Cardiac fibroblast (primary cell): ENCODE results near the gene TUBB8.

Experiments used
- DNase-seq, 2 donors: peaks; one replicate each; pipeline versions ENCODE4 v3.0.0 to v3.0.0-alpha.2; 2010; ENCODE audit warnings: low read depth in 2 of 2
- H3K4me3 ChIP-seq, 2 donors: replicated peaks in 1 of 2; 1 replicate in 1 of 2; 2 replicates in 1 of 2; pipeline ENCODE4 v1.5.1; 2011; ENCODE audit warnings: low read depth in 2 of 2, low read length in 2 of 2, mild to moderate bottlenecking in 2 of 2, moderate library complexity in 1 of 2
- TF ChIP-seq, protein P1 (sequence below): IDR thresholded peaks from one replicate; pipeline ENCODE4 v1.5.1; 2011; ENCODE audit warnings: low read depth, mild to moderate bottlenecking, low read length, inconsistent platforms

The TUBB8 gene

DNA sequence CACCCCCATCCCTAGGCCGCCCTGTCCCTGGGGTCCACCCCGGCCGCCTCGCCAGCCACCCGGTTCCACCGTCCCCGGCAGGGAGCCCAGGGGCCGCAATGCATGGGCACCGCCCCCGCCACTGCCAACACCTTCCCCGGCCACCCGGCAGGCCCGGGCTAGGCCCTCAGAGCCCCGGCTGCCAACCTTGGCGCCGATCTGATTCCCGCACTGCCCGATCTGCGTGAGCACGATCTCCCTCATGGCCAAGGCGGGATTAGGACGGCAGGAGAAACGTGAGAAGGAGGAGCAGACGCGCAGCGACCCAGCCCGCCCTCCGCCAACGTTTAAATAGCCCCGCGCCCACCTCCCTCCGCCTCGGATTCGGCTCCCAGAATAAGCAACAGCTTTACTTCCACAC lies at the start of gene TUBB8:
TUBB8 (minus strand) TSS at position 301 of the 400 bp plus-strand sequence; CDS start at position 243, 58 bp downstream.
- DNase-seq, result no peak
- TF ChIP-seq, protein P1, sequence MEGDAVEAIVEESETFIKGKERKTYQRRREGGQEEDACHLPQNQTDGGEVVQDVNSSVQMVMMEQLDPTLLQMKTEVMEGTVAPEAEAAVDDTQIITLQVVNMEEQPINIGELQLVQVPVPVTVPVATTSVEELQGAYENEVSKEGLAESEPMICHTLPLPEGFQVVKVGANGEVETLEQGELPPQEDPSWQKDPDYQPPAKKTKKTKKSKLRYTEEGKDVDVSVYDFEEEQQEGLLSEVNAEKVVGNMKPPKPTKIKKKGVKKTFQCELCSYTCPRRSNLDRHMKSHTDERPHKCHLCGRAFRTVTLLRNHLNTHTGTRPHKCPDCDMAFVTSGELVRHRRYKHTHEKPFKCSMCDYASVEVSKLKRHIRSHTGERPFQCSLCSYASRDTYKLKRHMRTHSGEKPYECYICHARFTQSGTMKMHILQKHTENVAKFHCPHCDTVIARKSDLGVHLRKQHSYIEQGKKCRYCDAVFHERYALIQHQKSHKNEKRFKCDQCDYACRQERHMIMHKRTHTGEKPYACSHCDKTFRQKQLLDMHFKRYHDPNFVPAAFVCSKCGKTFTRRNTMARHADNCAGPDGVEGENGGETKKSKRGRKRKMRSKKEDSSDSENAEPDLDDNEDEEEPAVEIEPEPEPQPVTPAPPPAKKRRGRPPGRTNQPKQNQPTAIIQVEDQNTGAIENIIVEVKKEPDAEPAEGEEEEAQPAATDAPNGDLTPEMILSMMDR, result no peak
- no peak within 1 kb of the TSS for H3K4me3 ChIP-seq

DNA sequence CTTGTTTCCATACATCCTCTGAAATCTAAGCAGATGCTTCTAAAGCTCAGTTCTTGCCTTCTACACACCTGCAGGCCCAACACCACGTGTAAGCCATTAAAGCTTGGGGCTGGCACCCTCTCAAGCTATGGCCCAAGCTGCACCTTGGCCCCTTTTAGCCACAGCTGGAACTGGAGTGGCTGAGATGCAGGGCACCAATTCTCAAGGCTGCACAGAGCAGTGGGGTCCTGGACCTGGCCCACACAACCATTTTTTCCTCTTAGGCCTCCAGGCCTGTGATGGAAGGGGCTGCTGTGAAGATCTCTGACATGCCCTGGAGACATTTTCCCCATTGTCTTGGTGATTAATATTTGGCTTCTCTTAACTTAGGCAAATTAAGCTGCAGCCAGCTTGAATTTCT lies 47.4 kb upstream of the TUBB8 start:
- no peak overlapping the region for H3K4me3 ChIP-seq
- DNase-seq, result no peak
- TF ChIP-seq, protein P1, result no peak

DNA sequence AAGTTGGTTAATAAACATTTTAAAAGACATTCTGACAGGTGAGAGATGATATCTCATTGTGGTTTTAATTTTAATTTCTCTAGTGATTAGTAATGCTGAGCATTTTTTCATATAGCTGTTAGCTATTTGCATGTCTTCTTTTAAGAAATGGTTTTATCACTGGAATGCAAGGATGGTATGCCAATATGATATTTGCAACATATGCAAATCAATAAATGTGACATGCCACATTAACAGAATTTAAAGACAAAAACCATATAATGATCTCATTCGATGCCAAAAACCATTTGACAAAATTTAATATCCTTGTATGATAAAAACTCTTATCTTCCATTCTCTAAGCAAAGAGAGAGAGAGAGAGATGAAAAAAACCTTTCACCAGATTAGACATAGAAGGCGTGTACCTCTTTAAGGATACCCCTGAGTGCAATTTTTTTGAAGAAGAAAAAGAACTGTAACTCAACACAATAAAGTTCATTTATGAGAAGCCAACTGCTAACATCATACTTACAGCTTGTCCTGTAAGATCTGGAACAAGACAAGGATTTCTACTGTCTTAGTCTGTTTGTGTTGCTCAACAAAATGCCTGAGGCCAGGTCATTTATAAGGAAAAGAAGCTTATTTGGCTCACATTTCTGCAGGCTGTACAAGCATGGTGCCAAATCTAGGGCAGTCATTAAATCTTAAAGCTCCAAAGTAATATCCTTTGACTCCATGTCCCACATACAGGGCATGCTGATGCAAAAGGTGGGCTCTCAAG lies 46.4 kb upstream of the TUBB8 start:
- no peak overlapping the region for H3K4me3 ChIP-seq
- DNase-seq, result no peak
- TF ChIP-seq, protein P1, result no peak

DNA sequence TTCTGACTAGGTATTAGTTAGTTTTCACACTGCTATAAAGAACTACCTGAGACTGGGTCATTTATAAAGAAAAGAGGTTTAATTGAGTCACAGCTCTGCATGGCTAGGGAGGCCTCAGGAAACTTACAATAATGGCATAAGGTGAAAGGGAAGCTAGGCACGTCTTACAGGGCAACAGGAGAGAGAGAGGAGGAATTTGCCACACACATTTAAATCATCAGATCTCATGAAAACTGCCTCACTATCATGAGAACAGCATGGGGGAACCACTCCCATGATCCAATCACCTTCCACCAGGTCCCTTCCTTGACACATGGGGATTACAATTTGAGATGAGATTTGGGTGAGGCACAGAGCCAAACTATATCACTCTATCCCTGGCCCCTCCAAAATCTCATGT lies 45.5 kb upstream of the TUBB8 start:
- DNase-seq, result no peak
- TF ChIP-seq, protein P1, result no peak
- no peak overlapping the region for H3K4me3 ChIP-seq

DNA sequence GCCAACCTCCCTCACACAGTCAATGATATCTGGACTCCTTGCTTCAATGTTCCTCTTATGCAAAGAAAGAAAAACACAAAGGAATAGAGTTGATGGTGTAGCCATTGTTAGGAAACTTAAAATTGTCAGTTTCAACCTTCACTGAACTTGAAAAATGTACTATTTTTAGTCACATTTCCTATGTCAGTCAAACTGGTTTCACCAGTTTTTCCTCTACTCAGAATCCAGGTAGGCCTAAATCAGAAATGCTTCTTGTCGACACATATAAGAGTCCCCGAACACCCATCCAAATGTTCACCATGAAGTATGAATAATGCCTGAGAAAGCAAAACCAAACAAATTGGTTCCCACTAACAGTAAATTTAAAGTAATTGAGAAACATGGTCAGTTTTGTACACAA lies 43.8 kb upstream of the TUBB8 start:
- TF ChIP-seq, protein P1, result no peak
- no peak for DNase-seq
- no peak overlapping the region for H3K4me3 ChIP-seq

DNA sequence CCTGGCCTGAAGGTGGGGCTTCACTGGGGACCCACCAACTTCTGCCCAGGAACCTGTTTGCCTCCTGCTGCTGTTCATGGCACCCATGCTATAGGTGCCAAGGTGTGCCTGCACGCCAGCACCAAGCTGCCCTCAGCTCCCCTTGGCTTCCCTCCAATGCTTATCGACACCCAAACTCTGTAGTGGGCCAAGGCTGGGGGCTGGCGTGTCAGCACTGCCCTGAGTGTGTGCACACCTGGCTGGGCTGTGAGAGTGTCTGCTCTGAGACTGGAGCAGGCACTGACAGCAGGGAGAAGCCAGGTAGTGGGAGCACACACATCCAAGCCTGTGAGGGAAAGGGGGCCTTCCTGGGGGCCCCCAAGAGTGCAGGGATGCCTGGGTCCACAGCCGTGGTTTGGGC lies 43.1 kb upstream of the TUBB8 start:
- no peak overlapping the region for H3K4me3 ChIP-seq
- TF ChIP-seq, protein P1, result no peak

DNA sequence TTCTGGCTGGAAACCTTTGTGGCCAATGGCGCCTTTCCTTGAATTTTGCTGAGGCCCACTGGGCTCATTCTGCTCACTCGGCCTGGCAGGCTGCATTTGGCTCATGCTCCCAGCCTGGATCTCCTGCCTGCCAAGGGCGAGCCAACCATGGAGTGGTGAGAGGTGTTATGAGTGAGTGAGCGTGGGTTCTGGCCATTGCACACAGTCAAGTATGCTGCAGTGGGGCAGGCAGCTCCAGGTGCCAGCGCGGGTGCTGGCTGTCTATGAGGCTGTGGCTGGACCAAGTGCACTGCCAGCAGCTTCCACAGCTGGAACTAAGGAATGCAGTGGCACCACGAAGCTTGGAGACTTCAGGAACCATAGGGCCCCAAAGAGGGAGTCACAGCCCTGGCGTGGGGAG lies 42.2 kb upstream of the TUBB8 start:
- TF ChIP-seq, protein P1, result no peak
- no peak for DNase-seq
- H3K4me3 ChIP-seq, result no peak overlapping the region

More for the DNA sequence above, 43.1 kb upstream of the TUBB8 start:
- no peak for DNase-seq
